SKM-1 (cell line): Measurements from ENCODE around the gene IQCF5.
"Not testable (repeated sequence)": the region's sequence is repeated elsewhere in the genome, so short reads cannot be mapped to it uniquely, and the experiment has no call there.

Experiments used
- DNase-seq: peaks from one replicate; lab custom pipeline; 2025; ENCODE audit not compliant: unreplicated experiment; lab: John Stamatoyannopoulos, UW

IQCF5 gene

GRCh38 chr3:51875501-51875900 is at the start of gene IQCF5:
Gene IQCF5, minus strand, starts transcription at chr3:51875601. Its CDS starts 70 bp downstream, at chr3:51875531.
- no peak for DNase-seq

- no peak for DNase-seq
Measured at GRCh38 chr3:51921081-51921578, 45.7 kb upstream of the IQCF5 start.

- no peak for DNase-seq
Measured at GRCh38 chr3:51916418-51916817, 41.0 kb upstream of the IQCF5 start.

GRCh38 chr3:51908026-51908425 is 32.6 kb upstream of the IQCF5 start:
- DNase-seq, result no peak

DNA sequence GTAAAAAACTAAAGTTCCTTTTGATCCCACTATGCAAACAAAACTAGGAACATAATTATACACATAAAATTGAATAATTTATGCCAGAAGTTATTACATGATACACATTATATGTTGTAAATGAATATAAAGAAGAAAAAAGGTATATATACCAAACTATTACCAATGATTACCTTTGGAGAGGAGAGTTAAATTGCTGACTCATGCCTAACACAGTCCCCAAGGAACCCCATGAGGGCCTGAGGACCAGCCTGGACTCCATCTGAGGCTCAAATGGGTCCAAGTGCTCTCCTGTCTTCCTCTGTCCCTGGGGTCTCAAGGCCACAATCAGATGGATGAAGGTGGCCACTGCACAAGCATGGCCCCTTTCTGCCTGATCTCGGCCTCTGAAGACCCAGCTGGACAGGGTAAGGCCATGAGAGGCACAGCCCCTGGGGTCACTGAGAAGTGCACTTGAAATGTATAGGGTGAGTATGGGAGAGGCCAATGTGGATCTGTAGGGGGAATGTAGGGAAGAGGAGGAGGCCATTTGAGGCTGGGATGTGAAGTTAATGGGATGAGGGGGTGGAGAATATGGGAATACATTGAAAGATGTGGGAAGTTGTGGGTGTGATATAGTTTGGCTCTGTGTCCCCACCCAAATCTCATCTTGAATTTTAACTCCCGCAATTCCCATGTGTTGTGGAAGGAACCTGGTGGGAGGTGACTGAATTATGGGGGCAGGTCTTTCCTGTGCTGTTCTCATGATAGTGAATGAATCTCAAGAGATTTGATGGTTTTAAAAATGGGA is 28.8 kb upstream of the IQCF5 start:
- no peak for DNase-seq

GRCh38 chr3:51902361-51902760 is 27.0 kb upstream of the IQCF5 start:
- DNase-seq, result not testable (repeated sequence)

GRCh38 chr3:51900043-51900442 is 24.6 kb upstream of the IQCF5 start:
- DNase-seq, result not testable (repeated sequence)

DNA sequence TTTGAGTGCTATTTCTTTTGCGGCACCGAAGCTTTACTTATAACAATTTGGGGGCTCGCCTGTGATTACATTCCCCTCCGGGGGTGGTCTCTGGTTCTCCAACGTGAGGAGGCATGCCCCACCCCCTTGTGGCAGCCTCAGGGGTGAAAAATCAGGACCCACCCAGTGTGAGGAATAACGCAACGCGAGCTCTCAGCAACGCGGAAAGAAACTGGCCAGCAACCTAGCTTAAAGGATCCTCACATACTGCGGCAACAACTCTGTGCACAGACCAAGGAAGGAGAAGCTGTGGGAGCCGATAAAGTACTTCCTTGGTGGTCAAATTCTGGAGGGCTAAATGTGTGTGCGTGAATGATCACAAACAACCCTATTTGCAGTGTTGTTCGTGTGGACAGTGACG is 22.0 kb upstream of the IQCF5 start:
- DNase-seq, result no peak

DNA sequence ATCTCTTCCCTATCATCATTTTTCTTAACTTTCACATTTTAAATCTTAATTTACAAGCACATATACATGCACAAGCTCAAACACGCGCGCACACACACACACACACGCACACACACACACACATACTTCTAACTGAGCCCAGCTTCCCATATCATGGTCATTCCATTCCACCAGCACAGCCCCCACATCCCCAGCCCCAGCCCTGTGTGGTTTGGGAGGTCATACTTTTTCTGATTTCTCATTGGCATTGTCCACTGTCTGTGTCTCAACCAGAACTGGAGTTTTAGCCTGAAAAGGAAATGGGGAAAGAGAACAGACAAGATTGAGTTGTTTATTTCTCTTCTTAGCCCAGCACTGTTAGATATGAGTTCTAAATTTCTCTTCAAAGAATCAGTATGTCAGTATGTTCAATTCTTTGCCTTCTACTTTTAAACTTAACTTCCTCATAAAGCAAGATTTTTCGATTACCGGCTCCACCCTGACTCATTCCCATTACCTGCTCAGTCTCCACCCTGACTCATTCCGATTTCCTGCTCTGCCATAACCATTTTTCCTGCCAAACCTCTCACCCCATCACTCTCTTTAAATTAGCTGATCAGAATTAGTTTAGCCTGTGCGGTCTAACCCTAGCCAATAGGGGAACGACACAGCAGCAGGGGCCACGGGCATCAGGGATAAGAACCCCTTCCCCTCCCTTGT is 21.4 kb upstream of the IQCF5 start:
- no peak for DNase-seq

DNA sequence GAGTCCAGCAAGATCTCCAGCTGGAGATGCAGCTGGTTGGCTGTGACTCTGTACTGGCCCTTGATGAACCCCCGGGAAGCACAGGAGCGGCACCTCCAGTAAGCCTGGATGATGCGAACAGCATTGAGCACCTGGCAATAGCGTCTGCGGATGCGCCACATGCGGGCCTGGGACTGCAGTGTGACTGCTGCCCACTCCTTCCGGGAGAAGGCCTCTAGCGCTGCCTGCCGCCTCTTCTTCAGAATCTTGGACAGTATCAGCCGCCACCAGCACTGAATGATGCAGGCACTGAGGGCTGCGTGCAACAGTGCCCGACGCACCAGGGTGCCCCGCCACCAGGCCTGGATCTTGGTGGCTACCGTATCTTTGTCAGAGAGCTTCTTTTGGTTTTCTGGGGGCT is 19.5 kb upstream of the IQCF5 start:
- no peak for DNase-seq

- DNase-seq, result no peak
Measured at GRCh38 chr3:51894391-51894790, 19.0 kb upstream of the IQCF5 start.

GRCh38 chr3:51891242-51892039 is 16.0 kb upstream of the IQCF5 start:
- no peak for DNase-seq

- no peak for DNase-seq
Measured at GRCh38 chr3:51888463-51889105, 13.2 kb upstream of the IQCF5 start.

DNA sequence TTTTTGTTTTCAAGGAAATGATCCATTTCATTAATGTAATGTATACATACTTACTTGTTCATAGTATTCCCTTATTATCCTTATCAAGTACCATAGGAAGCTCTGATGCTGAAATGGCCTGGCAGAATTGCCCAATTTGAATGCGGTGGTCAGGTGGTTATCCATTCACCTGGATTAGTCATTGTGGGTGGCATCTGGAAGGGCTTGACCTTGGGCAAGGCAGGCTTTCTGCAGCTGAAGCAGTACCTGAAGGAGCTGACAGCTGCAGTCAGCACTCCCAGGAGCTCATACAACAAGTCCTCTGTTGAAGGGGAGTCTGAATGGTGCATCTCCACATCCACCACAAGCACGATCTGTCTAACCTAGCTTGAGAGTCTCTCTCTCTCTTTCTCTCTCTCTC is 12.2 kb upstream of the IQCF5 start:
- DNase-seq, result no peak

DNA sequence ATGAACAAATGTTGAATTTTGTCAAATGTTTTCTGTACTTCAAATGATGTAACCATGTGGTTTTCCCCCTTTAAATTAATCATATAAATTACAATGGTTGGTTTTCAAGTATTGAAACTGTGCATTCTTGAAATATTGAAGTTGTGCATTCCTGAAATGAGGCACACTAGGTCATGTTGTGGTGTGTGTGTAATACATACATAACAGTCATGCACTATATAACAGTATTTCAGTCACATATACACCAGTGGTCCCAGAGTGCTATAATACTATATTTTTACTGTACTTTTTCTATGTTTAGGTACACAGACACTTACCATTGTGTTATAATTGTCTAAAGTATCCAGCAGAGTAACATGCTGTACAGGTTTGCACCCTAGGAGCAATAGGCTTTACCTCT is 11.0 kb upstream of the IQCF5 start:
- DNase-seq, result no peak

- DNase-seq, result no peak
Measured at GRCh38 chr3:51879937-51880336, 4.5 kb upstream of the IQCF5 start.

DNA sequence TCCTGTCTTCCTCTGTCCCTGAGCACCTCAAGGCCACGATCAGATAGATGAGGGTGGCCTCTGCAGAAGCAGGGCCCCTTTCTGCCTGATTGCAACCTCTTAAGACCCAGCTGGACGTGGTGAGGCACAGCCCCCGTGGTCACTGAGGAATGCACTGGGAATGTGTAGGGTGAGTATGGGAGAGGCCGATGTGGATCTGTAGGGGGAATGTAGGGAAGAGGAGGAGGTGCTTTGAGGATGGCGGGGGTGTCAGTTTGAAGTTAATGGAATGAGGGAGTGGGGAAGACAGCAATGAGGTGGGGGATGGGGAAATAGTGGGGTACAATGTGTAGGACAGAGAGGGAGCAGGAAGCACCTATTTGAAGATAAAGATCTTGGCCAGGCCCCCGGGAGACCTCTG is 785 bp upstream of the IQCF5 start:
- no peak for DNase-seq

DNA sequence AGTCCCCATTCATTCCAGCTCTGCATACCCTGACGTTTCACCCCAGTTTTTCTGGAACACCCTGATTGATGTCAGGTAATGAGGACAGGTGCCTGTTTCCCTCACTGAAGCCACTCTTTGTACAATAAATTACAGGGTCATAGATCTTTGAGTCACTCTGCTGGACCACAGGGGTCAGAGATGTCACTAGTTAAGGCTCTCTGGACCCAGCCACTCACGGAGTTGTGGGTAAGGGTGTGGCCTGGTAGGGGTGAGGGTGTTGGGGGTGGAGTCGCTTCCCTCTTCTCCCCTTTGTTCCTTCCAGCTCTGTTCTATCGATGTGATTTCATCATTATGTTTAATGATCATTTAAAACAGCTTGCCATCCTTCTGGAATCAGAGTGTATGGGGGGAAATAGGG is 512 bp downstream of the IQCF5 start:
- DNase-seq, result no peak

DNA sequence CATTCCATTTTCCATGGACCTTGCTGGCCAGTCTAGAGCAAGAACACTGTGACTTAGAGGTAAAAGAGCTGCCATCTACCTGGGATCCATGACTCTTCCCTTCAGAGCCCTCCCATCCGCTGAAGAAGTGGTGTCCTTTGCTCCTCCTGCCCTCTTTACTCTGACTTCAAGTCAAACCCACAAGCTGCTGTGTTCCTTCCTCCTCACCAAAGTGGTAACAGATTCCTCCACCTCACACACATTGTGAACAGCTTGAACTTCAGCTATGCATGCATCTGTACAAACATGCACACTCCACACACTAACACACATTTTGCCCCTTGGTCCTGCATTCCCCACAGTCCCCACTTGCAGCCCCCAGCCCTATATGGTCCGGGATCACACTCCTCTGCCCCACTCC is 990 bp downstream of the IQCF5 start:
- DNase-seq, result no peak

DNA sequence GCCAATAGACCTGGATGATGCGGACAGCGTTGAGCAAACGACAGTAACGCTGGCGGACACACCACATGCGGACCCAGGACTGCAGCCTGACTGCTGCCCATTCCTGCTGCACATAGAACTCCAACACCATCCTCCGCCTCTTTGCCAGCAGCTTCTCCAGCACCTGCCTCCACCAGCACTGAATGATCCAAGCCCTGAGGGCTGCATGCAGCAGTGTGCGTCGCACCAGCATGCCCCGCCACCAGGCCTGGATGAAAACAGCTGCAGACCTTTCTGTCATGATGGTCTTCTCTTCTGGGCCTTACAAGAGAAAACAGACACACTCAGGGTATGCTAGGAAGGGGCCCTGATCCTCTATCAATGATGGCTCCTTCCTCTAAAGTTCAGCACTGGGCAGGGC is 1.5 kb downstream of the IQCF5 start:
- no peak for DNase-seq

GRCh38 chr3:51873253-51873766 is 2.1 kb downstream of the IQCF5 start:
- DNase-seq, result no peak
